Inferior parietal cortex (tissue), 1 donor: ENCODE measurements around the gene OR6C2.
"Not testable (repeated sequence)": the region's sequence is repeated elsewhere in the genome, so short reads cannot be mapped to it uniquely, and the experiment has no call there.

ENCODE experiments used
- DNase-seq: peaks from one replicate; pipeline ENCODE4 v3.0.0-alpha.2; 2016; ENCODE audit errors: extremely low spot score

The OR6C2 gene

GRCh38 chr12:55443776-55444175 lies at the start of gene OR6C2:
OR6C2 (plus strand) TSS chr12:55444076; CDS start chr12:55452214, 8,138 bp downstream.
- DNase-seq = no peak

- DNase-seq = no peak
Observed at GRCh38 chr12:55396326-55396725, 47.5 kb upstream of the OR6C2 start.

- DNase-seq = no peak
Observed at GRCh38 chr12:55400229-55400628, 43.6 kb upstream of the OR6C2 start, which contains the start of gene OR6C65. OR6C65 (plus strand) TSS chr12:55400529; CDS start chr12:55400529, 0 bp downstream.

- no peak for DNase-seq
Observed at GRCh38 chr12:55407866-55408265, 36.0 kb upstream of the OR6C2 start.

- not testable (repeated sequence) for DNase-seq
Observed at GRCh38 chr12:55409133-55409532, 34.7 kb upstream of the OR6C2 start.

- DNase-seq = not testable (repeated sequence)
Observed at GRCh38 chr12:55412138-55412537, 31.7 kb upstream of the OR6C2 start.

GRCh38 chr12:55413498-55414388 lies 30.1 kb upstream of the OR6C2 start:
- not testable (repeated sequence) for DNase-seq

GRCh38 chr12:55414396-55414823 lies 29.5 kb upstream of the OR6C2 start:
- DNase-seq = not testable (repeated sequence)

GRCh38 chr12:55414889-55415288 lies 29.0 kb upstream of the OR6C2 start:
- not testable (repeated sequence) for DNase-seq

- DNase-seq = no peak
Observed at GRCh38 chr12:55416961-55417360, 26.9 kb upstream of the OR6C2 start.

- no peak for DNase-seq
Observed at GRCh38 chr12:55420307-55420962, 23.4 kb upstream of the OR6C2 start.

GRCh38 chr12:55425954-55426353 lies 17.9 kb upstream of the OR6C2 start, which contains the start of gene OR6C76:
OR6C76 (plus strand) TSS chr12:55426254; CDS start chr12:55426254, 0 bp downstream.
- DNase-seq = no peak

GRCh38 chr12:55428331-55429243 lies 15.3 kb upstream of the OR6C2 start:
- no peak for DNase-seq

GRCh38 chr12:55441233-55441632 lies 2.6 kb upstream of the OR6C2 start:
- not testable (repeated sequence) for DNase-seq

GRCh38 chr12:55445357-55445756 lies 1.5 kb downstream of the OR6C2 start:
- no peak for DNase-seq

GRCh38 chr12:55446326-55446725 lies 2.5 kb downstream of the OR6C2 start:
- DNase-seq = peak; percentile 2

- DNase-seq = no peak
Observed at GRCh38 chr12:55448825-55449224, 4.9 kb downstream of the OR6C2 start.

GRCh38 chr12:55464926-55465325 lies 21.1 kb downstream of the OR6C2 start:
- not testable (repeated sequence) for DNase-seq

GRCh38 chr12:55467836-55468235 lies 24.0 kb downstream of the OR6C2 start:
- DNase-seq = no peak

- DNase-seq = no peak
Observed at GRCh38 chr12:55469291-55469690, 25.4 kb downstream of the OR6C2 start.

- no peak for DNase-seq
Observed at GRCh38 chr12:55470088-55470829, 26.4 kb downstream of the OR6C2 start, which contains the start of gene OR6C70. OR6C70 (minus strand) TSS chr12:55470138; CDS start chr12:55470138, 0 bp downstream.
